HEK293 (cell line): ENCODE results near the gene WDR36.
"Not testable (repeated sequence)": the region's sequence is repeated elsewhere in the genome, so short reads cannot be mapped to it uniquely, and the experiment has no call there.

ENCODE experiments used
- CTCF ChIA-PET: fragments of 350-600 bp; formaldehyde crosslinking; extraction: SDS; loops from one replicate; lab custom pipeline; 2021; ENCODE audit warnings: antibody characterized with exemption; lab: Yijun Ruan, JAX
- POLR2A ChIA-PET: fragments of 300-600 bp; formaldehyde crosslinking; extraction: SDS; loops from one replicate; lab custom pipeline; 2020; ENCODE audit warnings: antibody characterized with exemption, inconsistent platforms; lab: Yijun Ruan, JAX
- H3K27ac ChIP-seq: fragments of 200-500 bp; sonication (Bioruptor generic); 2 replicates; pipeline ENCODE4 v1.5.1; 2014; ENCODE audit warnings: low read depth, low read length, control low read depth, inconsistent platforms; ENCODE audit errors: extremely low read depth
- H3K36me3 ChIP-seq, 2 experiments: fragments of 200-500 bp in 1 of 2; sonication (Bioruptor generic) in 1 of 2; 1 replicate in 1 of 2; 2 replicates in 1 of 2; pipeline ENCODE4 v1.5.1; 2014 to 2017; ENCODE audit warnings: inconsistent platforms in 2 of 2, low read length in 2 of 2; ENCODE audit not compliant: control insufficient read depth in 2 of 2, insufficient read depth in 1 of 2
- H3K4me1 ChIP-seq: fragments of 200-500 bp; sonication (Bioruptor generic); 2 replicates; pipeline ENCODE4 v1.5.1; 2014; ENCODE audit warnings: mild to moderate bottlenecking, low read length, inconsistent platforms; ENCODE audit not compliant: control insufficient read depth, insufficient read depth
- H3K4me3 ChIP-seq: 2 replicates; pipeline ENCODE4 v1.5.1; 2011; ENCODE audit warnings: low read depth, mild to moderate bottlenecking, control low read depth, low read length, moderate library complexity
- H3K9me3 ChIP-seq: fragments of 200-500 bp; sonication (Bioruptor generic); 2 replicates; pipeline ENCODE4 v1.5.1; 2014; ENCODE audit warnings: low read depth, low read length, inconsistent platforms; ENCODE audit not compliant: control insufficient read depth, insufficient read depth
- BCL11A ChIP-seq: fragments of 450-650 bp; formaldehyde crosslinking; IDR thresholded peaks from 2 replicates; pipeline ENCODE4 v1.5.1; 2016; ENCODE audit warnings: low read depth, missing biosample characterization, missing genetic modification characterization
- EGR2 ChIP-seq: fragments of 450-650 bp; formaldehyde crosslinking; IDR thresholded peaks from 2 replicates; pipeline ENCODE4 v1.5.1; 2016; ENCODE audit warnings: low read depth, missing biosample characterization, missing genetic modification characterization
- GLI4 ChIP-seq: fragments of 450-650 bp; formaldehyde crosslinking; IDR thresholded peaks from 2 replicates; pipeline ENCODE4 v1.5.1; 2016; ENCODE audit warnings: missing biosample characterization, missing genetic modification characterization
- PRDM2 ChIP-seq: fragments of 450-650 bp; formaldehyde crosslinking; IDR thresholded peaks from 2 replicates; pipeline ENCODE4 v1.5.1; 2016; ENCODE audit warnings: missing biosample characterization, missing genetic modification characterization, borderline replicate concordance
- SP2 ChIP-seq: fragments of 450-650 bp; formaldehyde crosslinking; IDR thresholded peaks from 2 replicates; pipeline ENCODE4 v1.5.1; 2016; ENCODE audit warnings: missing biosample characterization, missing genetic modification characterization
- ZFHX2 ChIP-seq: fragments of 450-650 bp; formaldehyde crosslinking; conservative IDR thresholded peaks from 2 replicates; pipeline ENCODE4 v1.5.1; 2016; ENCODE audit warnings: missing biosample characterization, missing genetic modification characterization
- ZFP37 ChIP-seq: fragments of 450-650 bp; formaldehyde crosslinking; IDR thresholded peaks from 2 replicates; pipeline ENCODE4 v1.5.1; 2016; ENCODE audit warnings: missing biosample characterization, missing genetic modification characterization
- ZNF140 ChIP-seq: fragments of 450-650 bp; formaldehyde crosslinking; IDR thresholded peaks from 2 replicates; pipeline ENCODE4 v1.5.1; 2016; ENCODE audit warnings: missing biosample characterization, missing genetic modification characterization
- ZNF610 ChIP-seq: fragments of 450-650 bp; formaldehyde crosslinking; IDR thresholded peaks from 2 replicates; pipeline ENCODE4 v1.5.1; 2016; ENCODE audit warnings: missing biosample characterization, missing genetic modification characterization, borderline replicate concordance
- ZNF623 ChIP-seq: fragments of 450-650 bp; formaldehyde crosslinking; IDR thresholded peaks from 2 replicates; pipeline ENCODE4 v1.5.1; 2016; ENCODE audit warnings: missing biosample characterization, missing genetic modification characterization
- ZNF654 ChIP-seq: fragments of 450-650 bp; formaldehyde crosslinking; IDR thresholded peaks from 2 replicates; pipeline ENCODE4 v1.5.1; 2016; ENCODE audit warnings: low read depth, missing biosample characterization, missing genetic modification characterization
- ZNF785 ChIP-seq: fragments of 450-650 bp; formaldehyde crosslinking; IDR thresholded peaks from 2 replicates; pipeline ENCODE4 v1.5.1; 2016; ENCODE audit warnings: missing biosample characterization, missing genetic modification characterization

Gene WDR36

GRCh38 chr5:111135946-111136345 lies 43.8 kb downstream of the WDR36 start (continued):
- TF ChIP-seq ZNF785 (tag by site-specific recombination): no peak

- H3K27ac ChIP-seq: no peak overlapping the region
- no peaks in the 10 kb centered on the region for H3K36me3 ChIP-seq
- no peaks in the 10 kb centered on the region for H3K4me1 ChIP-seq
- H3K4me3 ChIP-seq: no peak overlapping the region
- no peaks in the 10 kb centered on the region for H3K9me3 ChIP-seq
- CTCF ChIA-PET: interaction anchor here (0.7 kb wide), 1 partner anchor 559 kb away, joined by 3 read pairs; no protein-coding TSS in a partner anchor
- POLR2A ChIA-PET: no interaction called here
- TF ChIP-seq BCL11A (tag by site-specific recombination): no peak
These were observed 45.9 kb downstream of the WDR36 start for GRCh38 chr5:111138096-111138495.

- H3K36me3 ChIP-seq, H3K27ac ChIP-seq, H3K4me1 ChIP-seq, H3K4me3 ChIP-seq, POLR2A ChIA-PET, H3K9me3 ChIP-seq: not testable (repeated sequence)
- CTCF ChIA-PET: interaction anchor here (0.6 to 1.0 kb wide), 5 partner anchors 18 to 491 kb away, joined by 3 to 8 read pairs (median 3); no protein-coding TSS in a partner anchor
These were observed 49.3 kb downstream of the WDR36 start for GRCh38 chr5:111141471-111141870.

- H3K4me1 ChIP-seq: no peaks in the 10 kb centered on the region
- TF ChIP-seq PRDM2 (tag by site-specific recombination) (no peak), ZNF654 (tag by site-specific recombination) (peak; percentile 34)
- TF ChIP-seq, all 188 proteins: peak for 1
- no peaks in the 10 kb centered on the region for H3K36me3 ChIP-seq
- ChIA-PET POLR2A (no interaction called here), CTCF (interaction anchor here (0.5 kb wide), 1 partner anchor 377 kb away, joined by 6 read pairs; no protein-coding TSS in a partner anchor)
- H3K4me3 ChIP-seq: no peak overlapping the region
- H3K9me3 ChIP-seq: no peaks in the 10 kb centered on the region
- no peak overlapping the region for H3K27ac ChIP-seq
These were observed 50.8 kb downstream of the WDR36 start for GRCh38 chr5:111142932-111143331.

GRCh38 chr5:111143910-111144309 lies 51.8 kb downstream of the WDR36 start:
- ChIA-PET CTCF (no interaction called here), POLR2A (no interaction called here)
- Histone ChIP-seq H3K9me3 (no peaks in the 10 kb centered on the region), H3K4me1 (no peaks in the 10 kb centered on the region), H3K36me3 (no peaks in the 10 kb centered on the region), H3K4me3 (no peak overlapping the region), H3K27ac (no peak overlapping the region)
- TF ChIP-seq ZFP37 (tag by site-specific recombination): no peak
- TF ChIP-seq ZNF610 (tag by site-specific recombination): no peak
- TF ChIP-seq EGR2 (tag by site-specific recombination): peak; percentile 96
- TF ChIP-seq ZFHX2: peak; percentile 91
- no peak for TF ChIP-seq GLI4 (tag by site-specific recombination)
- TF ChIP-seq SP2: no peak; the same call in 1 of the 2 replicates
- no peak for TF ChIP-seq ZNF623 (tag by site-specific recombination)
- no peak for TF ChIP-seq ZNF140 (tag by site-specific recombination)
